HepG2 (cell line): ENCODE data around the gene NLRC3. TPM values are rescaled to one million over a fixed set of nuclear protein-coding genes. Genes with fewer than 3 reads are reported as not detected.

Experiments used
- ATAC-seq: fragments of 200-7000 bp; cut with Tn5 transposase; 3 replicates; pipeline ENCODE4 v1.9.1; 2020; ENCODE audit warnings: mild to moderate bottlenecking, moderate library complexity
- BruUV-seq: library from RNA; stranded (reverse); fragments of 400-500 nt; replicated peaks from 2 replicates; lab custom pipeline; 2021; lab: Mats Ljungman, UMichigan
- CTCF ChIA-PET: fragments of 300-600 bp; formaldehyde crosslinking; extraction: SDS; loops from one replicate; lab custom pipeline; 2021; ENCODE audit warnings: low total read pairs, inconsistent platforms, low intra/inter-chr PET ratio; lab: Yijun Ruan, JAX
- POLR2A ChIA-PET: fragments of 350-600 bp; sonication (Branson Sonifier 250); formaldehyde crosslinking; loops from one replicate; lab custom pipeline; 2020; ENCODE audit warnings: antibody characterized with exemption, inconsistent platforms; lab: Yijun Ruan, JAX
- DNase-seq: peaks from one replicate; pipeline ENCODE4 v3.0.0-alpha.2; 2015; ENCODE audit warnings: low spot score
- FAIRE-seq: peaks from 3 replicates; lab custom pipeline; 2011; peaks lifted over from hg19 to GRCh38; lab: Jason Lieb, UNC
- H2AFZ ChIP-seq: one replicate; pipeline ENCODE4 v1.6.1; 2011; ENCODE audit warnings: low read length, inconsistent platforms
- H3K27ac ChIP-seq: fragments of 300-600 bp; 3 replicates; pipeline ENCODE4 v1.8.0; 2011; ENCODE audit warnings: mixed run types, mild to moderate bottlenecking, mixed read lengths, low read length, inconsistent platforms; ENCODE audit not compliant: insufficient read depth; ENCODE audit errors: extremely low read length
- H3K27me3 ChIP-seq, 2 experiments: fragments of 200-600 bp in 1 of 2; 2 replicates in 1 of 2; 3 replicates in 1 of 2; pipeline versions ENCODE4 v1.6.0 to v1.8.0; 2011; ENCODE audit warnings: low read length in 2 of 2, mild to moderate bottlenecking in 2 of 2, moderate library complexity in 2 of 2, inconsistent platforms in 1 of 2; ENCODE audit not compliant: insufficient read depth in 2 of 2, control insufficient read depth in 1 of 2
- H3K36me3 ChIP-seq, 2 experiments: fragments of 200-600 bp in 1 of 2; replicated peaks in 1 of 2; 2 replicates in 1 of 2; 3 replicates in 1 of 2; pipeline versions ENCODE4 v1.5.1 to v1.8.0; 2011; ENCODE audit warnings: low read length in 2 of 2, inconsistent platforms in 1 of 2; ENCODE audit not compliant: insufficient read depth in 2 of 2, control insufficient read depth in 1 of 2
- H3K4me1 ChIP-seq: 2 replicates; pipeline ENCODE4 v1.5.1; 2012; ENCODE audit warnings: low read length, inconsistent platforms; ENCODE audit not compliant: insufficient read depth
- H3K4me2 ChIP-seq: 2 replicates; pipeline ENCODE4 v1.6.0; 2011; ENCODE audit warnings: low read depth, low read length, inconsistent platforms
- H3K4me3 ChIP-seq, 3 experiments: fragments of 200-600 bp in 1 of 3; sonication (generic), shearing (Covaris generic) in 1 of 3; replicated peaks in 1 of 3; 2 replicates each; pipeline ENCODE4 v1.5.1; 2011 to 2016; ENCODE audit warnings: low read length in 3 of 3, inconsistent platforms in 2 of 3, low read depth in 2 of 3, mild to moderate bottlenecking in 2 of 3, control low read depth in 1 of 3, mixed read lengths in 1 of 3; ENCODE audit not compliant: insufficient read depth in 1 of 3
- H3K79me2 ChIP-seq: one replicate; pipeline ENCODE4 v1.6.1; 2011; ENCODE audit warnings: low read length, inconsistent platforms; ENCODE audit not compliant: insufficient read depth
- H3K9ac ChIP-seq: 2 replicates; pipeline ENCODE4 v1.6.0; 2011; ENCODE audit warnings: mild to moderate bottlenecking, low read depth, low read length, inconsistent platforms; ENCODE audit not compliant: insufficient read depth
- H3K9me3 ChIP-seq: 2 replicates; pipeline ENCODE4 v1.5.1; 2012; ENCODE audit warnings: mild to moderate bottlenecking, low read length
- H4K20me1 ChIP-seq: 2 replicates; pipeline ENCODE4 v1.6.0; 2011; ENCODE audit warnings: inconsistent platforms, mild to moderate bottlenecking, low read length, moderate library complexity; ENCODE audit not compliant: insufficient read depth
- HMG20A ChIP-seq: IDR thresholded peaks from 2 replicates; pipeline ENCODE4 v1.6.1; 2016; ENCODE audit warnings: borderline replicate concordance
- NFRKB ChIP-seq: fragments of 450-650 bp; IDR thresholded peaks from 2 replicates; pipeline ENCODE4 v1.6.1; 2017
- PCBP2 ChIP-seq: fragments of 200-400 bp; formaldehyde crosslinking; optimal IDR thresholded peaks from 2 replicates; pipeline ENCODE3; 2018; ENCODE audit warnings: low read length, low read depth; ENCODE audit not compliant: poor library complexity, severe bottlenecking
- ZNF788 ChIP-seq: sonication (generic); formaldehyde crosslinking; IDR thresholded peaks from 2 replicates; pipeline ENCODE4 v1.5.0; 2020; ENCODE audit warnings: mild to moderate bottlenecking, missing genetic modification reagents, borderline replicate concordance
- WGBS: methylation state at CpG from one replicate; pipeline ENCODE4 v1.1.6; 2017; ENCODE audit warnings: low lambda C conversion rate; 5-methylcytosine and 5-hydroxymethylcytosine counted together
- in situ Hi-C: cut with HindIII; loops from 2 replicates; pipeline ENCODE4 v1.10.0; 2017; ENCODE audit warnings: low pct_unique_long_range_greater_than_20kb; ENCODE audit not compliant: extremely low pct_ligation_motif_present
- intact Hi-C: fragments of 100-400 bp; cut with micrococcal nuclease; formaldehyde crosslinking; loops from one replicate; pipeline ENCODE4 v1.10.0; 2022; ENCODE audit not compliant: unreplicated experiment
- polyA plus RNA-seq, 8 experiments: library from polyadenylated mRNA; depleted of rRNA in 3 of 8; stranded (reverse) in 7 of 8; unstranded in 1 of 8; fragments of >200 nt; fragmentation: Illumina TruSeq in 4 of 8; extraction: Trizol in 4 of 8; gene quantifications; 2 replicates each; pipeline versions ENCODE4 v1.2.1 to v1.2.3, GENCODE V29; 2011 to 2016; ENCODE audit warnings: low read depth in 4 of 8, missing spikeins in 1 of 8, mixed read lengths in 1 of 8; ENCODE audit not compliant: insufficient read depth in 1 of 8
- total RNA-seq, 5 experiments: library from RNA; depleted of rRNA; stranded (reverse); fragments of >200 nt; fragmentation: Illumina TruSeq; extraction: Trizol; gene quantifications; 2 replicates each; pipeline ENCODE4 v1.2.3, GENCODE V29; 2016; ENCODE audit warnings: low read depth in 1 of 5
- TF ChIP-seq, protein P1 (sequence below): sonication (generic); formaldehyde crosslinking; IDR thresholded peaks from 2 replicates; pipeline ENCODE4 v1.4.0; 2020; ENCODE audit warnings: mild to moderate bottlenecking, low read depth, missing genetic modification reagents
- TF ChIP-seq, protein P2 (sequence below): sonication (generic); formaldehyde crosslinking; IDR thresholded peaks from 2 replicates; pipeline ENCODE4 v1.4.0; 2020; ENCODE audit warnings: missing genetic modification reagents
- TF ChIP-seq, protein P3 (sequence below): sonication (generic); formaldehyde crosslinking; IDR thresholded peaks from 2 replicates; pipeline ENCODE4 v1.5.0; 2020; ENCODE audit warnings: mild to moderate bottlenecking, missing genetic modification reagents

The NLRC3 gene
- total and polyA plus RNA-seq, 2 of the 13 experiments (the other 11 are each of a cell fraction or from before 2014, with no cell fraction given): not detected

DNA sequence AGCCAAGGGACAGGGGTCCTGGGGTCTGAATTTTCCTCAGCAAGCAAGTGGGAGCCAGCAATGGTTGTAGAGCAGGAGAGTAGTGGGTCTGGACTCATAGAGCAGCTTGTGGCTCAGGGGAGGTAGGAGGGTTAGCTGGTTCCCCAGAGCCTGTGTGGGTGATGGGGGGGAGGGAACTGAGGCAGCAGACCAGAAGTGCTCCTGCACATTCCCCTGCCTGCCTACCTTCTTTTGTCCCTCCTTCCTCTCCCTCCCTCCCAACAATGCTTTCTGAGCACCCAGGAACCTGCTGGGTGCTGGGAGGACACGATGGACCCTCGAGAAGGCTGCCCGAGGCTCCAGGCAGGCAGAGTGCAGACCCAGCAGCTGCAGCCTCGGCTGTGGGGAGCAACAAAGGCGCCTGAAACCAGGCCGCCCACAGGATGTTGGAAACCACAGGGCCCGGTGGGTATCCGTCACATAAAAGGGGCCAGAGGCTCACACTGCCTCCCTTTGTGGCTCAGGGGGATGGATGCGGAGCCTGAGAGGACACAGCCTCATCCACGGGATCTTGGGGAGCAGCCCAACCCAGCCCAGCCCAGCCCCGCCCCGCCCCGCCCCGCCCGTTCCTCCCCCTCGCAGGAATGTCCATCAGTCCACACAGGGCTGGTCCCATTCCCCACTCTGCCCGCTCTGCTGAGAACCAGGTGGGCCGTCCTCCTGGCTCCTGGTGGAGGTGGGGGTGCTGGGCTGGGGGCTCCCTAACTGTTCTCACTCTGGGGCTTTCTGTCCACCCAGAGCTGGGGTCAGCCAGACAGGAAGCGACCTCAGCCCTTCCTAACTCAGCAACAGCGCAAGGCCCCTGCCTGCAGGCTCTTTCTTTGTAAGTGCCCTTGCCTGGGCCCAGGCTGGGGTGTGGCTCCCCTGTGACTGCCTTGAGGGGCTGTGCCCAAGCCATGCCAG lies 1.7 kb upstream of the NLRC3 start (continued):
- TF ChIP-seq, protein P1, sequence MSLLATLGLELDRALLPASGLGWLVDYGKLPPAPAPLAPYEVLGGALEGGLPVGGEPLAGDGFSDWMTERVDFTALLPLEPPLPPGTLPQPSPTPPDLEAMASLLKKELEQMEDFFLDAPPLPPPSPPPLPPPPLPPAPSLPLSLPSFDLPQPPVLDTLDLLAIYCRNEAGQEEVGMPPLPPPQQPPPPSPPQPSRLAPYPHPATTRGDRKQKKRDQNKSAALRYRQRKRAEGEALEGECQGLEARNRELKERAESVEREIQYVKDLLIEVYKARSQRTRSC (CRISPR knock-in tag): no peak
- TF ChIP-seq ZNF788 (CRISPR knock-in tag) (no peak), NFRKB (no peak), PCBP2 (no peak)
- TF ChIP-seq, protein P2, sequence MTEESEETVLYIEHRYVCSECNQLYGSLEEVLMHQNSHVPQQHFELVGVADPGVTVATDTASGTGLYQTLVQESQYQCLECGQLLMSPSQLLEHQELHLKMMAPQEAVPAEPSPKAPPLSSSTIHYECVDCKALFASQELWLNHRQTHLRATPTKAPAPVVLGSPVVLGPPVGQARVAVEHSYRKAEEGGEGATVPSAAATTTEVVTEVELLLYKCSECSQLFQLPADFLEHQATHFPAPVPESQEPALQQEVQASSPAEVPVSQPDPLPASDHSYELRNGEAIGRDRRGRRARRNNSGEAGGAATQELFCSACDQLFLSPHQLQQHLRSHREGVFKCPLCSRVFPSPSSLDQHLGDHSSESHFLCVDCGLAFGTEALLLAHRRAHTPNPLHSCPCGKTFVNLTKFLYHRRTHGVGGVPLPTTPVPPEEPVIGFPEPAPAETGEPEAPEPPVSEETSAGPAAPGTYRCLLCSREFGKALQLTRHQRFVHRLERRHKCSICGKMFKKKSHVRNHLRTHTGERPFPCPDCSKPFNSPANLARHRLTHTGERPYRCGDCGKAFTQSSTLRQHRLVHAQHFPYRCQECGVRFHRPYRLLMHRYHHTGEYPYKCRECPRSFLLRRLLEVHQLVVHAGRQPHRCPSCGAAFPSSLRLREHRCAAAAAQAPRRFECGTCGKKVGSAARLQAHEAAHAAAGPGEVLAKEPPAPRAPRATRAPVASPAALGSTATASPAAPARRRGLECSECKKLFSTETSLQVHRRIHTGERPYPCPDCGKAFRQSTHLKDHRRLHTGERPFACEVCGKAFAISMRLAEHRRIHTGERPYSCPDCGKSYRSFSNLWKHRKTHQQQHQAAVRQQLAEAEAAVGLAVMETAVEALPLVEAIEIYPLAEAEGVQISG: no peak

DNA sequence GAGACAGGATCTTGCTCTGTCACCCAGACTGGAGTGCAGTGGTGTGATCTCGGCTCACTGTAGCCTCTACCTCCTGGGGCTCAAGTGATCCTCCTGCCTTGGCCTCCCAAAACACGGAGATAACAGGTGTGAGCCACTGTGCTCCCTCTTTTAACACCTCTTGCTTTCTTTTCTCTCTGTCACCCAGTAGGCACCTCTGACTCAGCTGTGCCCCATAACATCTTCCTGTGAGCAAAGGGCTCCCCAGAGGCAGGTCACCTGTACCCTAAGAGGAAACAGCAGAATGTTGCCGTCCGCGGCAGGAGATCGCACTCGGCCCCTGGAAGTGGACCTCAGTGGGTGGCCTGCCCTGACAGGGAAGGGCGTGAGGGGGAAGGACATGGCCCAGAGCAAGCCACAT lies 918 bp upstream of the NLRC3 start:
- FAIRE-seq (no peak), ATAC-seq (no peak)
- H3K36me3 ChIP-seq: 0 out of 5 replicates have a peak, but pooled peaks cover 0 to 2% of the 10 kb centered on the region in 2 experiments
- H3K27ac ChIP-seq: no peak overlapping the region
- H3K4me2 ChIP-seq: no peak overlapping the region
- POLR2A ChIA-PET: no interaction called here
- BruUV-seq: no TSS peak
- 0 out of 2 replicates have a peak, but pooled peaks cover 15% of the 10 kb centered on the region for H3K4me1 ChIP-seq
- in situ Hi-C loops (no loop called here), intact Hi-C loops (no loop called here)
- no peak overlapping the region for H3K4me3 ChIP-seq
- no peaks in the 10 kb centered on the region for H3K79me2 ChIP-seq
- CTCF ChIA-PET: no interaction called here
- TF ChIP-seq HMG20A (CRISPR knock-in tag): no peak
- TF ChIP-seq, protein P3, sequence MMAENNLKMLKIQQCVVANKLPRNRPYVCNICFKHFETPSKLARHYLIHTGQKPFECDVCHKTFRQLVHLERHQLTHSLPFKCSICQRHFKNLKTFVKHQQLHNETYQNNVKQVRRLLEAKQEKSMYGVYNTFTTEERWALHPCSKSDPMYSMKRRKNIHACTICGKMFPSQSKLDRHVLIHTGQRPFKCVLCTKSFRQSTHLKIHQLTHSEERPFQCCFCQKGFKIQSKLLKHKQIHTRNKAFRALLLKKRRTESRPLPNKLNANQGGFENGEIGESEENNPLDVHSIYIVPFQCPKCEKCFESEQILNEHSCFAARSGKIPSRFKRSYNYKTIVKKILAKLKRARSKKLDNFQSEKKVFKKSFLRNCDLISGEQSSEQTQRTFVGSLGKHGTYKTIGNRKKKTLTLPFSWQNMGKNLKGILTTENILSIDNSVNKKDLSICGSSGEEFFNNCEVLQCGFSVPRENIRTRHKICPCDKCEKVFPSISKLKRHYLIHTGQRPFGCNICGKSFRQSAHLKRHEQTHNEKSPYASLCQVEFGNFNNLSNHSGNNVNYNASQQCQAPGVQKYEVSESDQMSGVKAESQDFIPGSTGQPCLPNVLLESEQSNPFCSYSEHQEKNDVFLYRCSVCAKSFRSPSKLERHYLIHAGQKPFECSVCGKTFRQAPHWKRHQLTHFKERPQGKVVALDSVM: peak; percentile 85
- TF ChIP-seq, all 625 proteins: peak for 1
- Histone ChIP-seq H2AFZ (no peak overlapping the region), H4K20me1 (no peaks in the 10 kb centered on the region), H3K9me3 (no peaks in the 10 kb centered on the region), H3K27me3 (peaks cover 3 to 8% of the 10 kb centered on the region in 2 experiments; a peak in 4 of 5 replicates), H3K9ac (no peak overlapping the region)
- 43% methylated on average over 5 of the region's 8 CpGs for WGBS
- DNase-seq: no peak
